Measurements from ENCODE around the gene IMMP1L. TPM values are rescaled to one million over a fixed set of nuclear protein-coding genes. Genes with fewer than 3 reads are reported as not detected.
A peak's percentile ranks its signal among the peaks of the same experiment; 100 is the strongest.

IMMP1L gene
- total RNA-seq, 1 donor from 2014 or later, result 12.5 TPM

DNA sequence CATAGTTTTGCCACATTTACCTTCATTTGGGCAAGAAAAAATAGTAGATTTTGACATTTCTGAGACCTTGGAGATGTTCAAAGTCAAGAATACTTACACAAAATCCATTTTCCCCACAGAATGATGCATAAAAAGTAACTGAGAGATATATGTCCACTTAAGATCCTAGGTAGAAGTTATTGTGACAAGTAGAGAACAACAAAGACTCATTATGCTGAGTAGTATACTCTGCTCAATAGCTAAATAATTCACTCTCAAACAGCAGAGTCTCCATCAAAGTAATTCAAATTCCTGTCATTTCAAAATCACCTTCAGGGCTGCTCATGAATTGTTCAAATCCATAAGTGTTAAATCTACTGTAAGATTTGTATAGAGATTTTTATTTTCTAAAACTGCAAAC, 35.3 kb downstream of the IMMP1L start:
- ATAC-seq, result no peak

- no peak for ATAC-seq
Measured at GRCh38 chr11:31464436-31464835, 45.0 kb downstream of the IMMP1L start.

DNA sequence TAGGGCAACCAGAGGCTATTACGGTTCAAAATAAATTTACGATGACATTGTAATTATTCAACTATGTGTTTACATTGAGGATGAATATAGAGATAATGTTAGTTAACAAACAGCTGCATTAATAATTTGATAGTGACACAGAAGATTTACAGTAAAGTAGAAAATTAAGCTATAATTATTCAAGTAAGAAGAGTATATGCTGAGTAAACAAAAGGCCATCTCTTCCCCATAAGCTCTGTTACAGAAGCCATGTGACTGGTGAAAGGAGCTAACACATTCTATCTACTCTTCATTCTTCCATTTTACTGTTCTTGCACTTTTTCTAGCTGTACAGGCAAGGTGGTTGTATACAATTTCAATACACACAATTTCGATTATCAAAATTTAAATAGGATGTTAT, 54.2 kb downstream of the IMMP1L start:
- no peak for ATAC-seq

GRCh38 chr11:31450841-31451240, 58.6 kb downstream of the IMMP1L start:
- no peak for ATAC-seq

DNA sequence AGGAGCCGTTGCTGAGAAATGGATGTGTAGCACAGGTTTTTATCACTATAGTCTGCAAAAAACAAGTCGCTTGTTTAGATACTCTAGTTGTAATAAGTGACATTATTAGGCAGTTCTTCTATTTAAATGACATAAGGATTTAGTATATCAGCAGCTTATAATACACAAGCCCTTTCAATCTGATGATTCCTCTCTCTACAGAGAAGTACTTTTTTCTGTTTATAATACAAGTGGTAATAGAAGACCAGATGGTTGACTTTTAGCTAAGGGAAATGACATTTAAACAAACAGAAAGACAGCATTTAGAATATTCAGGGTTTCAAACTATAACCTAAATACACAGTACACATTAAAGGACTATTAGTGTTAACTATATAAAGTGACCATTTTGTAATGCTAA, 60.4 kb downstream of the IMMP1L start:
- no peak for ATAC-seq

DNA sequence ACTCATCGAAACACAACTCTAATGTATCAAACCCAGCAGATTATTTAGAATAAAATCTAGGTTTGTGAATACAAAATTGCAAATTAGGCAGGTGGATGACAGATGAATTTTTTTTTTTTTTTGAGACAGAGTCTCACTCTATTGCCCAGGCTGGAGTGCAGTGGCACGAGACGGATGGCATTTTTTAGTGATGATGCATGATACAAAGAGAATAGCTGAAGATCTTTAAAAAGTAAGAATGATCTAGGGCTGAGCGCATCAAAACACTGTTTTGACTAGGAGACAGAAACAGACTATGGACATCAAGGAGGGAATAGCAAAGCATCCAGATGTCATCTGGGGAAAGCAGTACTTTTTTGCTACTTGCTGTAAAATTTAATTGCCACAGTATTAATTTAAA, 63.8 kb downstream of the IMMP1L start:
- no peak for ATAC-seq

DNA sequence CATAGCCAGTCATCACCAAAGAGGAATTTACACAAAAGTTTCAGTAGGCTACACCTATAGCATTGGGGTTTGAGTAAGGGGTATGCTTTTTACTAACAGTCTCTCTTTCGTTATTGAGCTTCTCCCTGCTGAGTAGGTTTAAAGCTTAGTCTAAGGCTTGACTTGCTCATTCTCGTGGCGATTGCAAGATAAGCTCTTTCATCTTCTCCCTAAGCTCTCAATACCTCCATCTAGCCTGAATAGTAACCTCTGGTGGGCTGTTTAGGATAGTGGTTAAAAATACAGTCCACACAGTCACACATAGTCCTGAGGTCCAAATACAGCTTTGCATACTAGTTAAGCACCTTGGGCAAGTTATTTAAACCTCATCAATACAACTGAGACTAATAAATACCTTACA, 65.6 kb downstream of the IMMP1L start:
- ATAC-seq, result no peak

DNA sequence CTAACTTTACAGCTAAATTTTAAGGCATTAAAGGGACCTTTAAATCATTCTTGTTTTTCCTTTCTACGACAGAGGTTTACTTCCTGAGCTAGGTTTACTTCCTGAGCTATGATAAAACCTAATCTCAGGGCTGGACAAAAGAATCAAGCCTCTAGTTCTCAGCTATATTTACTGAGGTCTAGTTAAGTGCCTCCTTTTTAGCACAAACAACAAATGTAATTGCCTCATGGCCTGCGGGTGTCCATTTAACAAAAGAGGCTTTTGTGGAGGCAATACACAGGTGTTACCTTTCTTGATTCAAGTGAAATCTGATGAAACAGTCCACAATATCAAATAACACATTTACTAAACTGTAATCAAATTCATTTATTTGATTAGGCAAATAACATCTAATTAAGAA, 67.3 kb downstream of the IMMP1L start:
- no peak for ATAC-seq

DNA sequence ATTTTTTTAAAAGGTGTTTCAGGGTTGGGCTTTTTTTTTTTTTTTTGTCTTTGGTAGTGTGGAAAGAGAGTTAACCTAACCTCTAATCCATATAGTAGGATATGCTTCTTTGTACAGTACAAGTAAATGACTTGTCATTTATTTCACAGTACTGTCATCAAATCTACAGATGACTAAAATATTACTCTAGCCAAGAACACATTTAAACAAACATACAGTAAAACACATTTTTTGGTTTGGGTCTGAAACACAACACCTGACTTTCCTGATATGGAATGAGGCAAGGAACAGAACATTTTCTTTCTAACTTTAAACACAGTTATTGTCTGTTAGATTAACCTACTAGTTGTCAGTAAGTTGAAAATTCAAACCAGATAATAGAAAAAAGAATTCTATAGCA, 68.1 kb downstream of the IMMP1L start:
- ATAC-seq, result no peak

DNA sequence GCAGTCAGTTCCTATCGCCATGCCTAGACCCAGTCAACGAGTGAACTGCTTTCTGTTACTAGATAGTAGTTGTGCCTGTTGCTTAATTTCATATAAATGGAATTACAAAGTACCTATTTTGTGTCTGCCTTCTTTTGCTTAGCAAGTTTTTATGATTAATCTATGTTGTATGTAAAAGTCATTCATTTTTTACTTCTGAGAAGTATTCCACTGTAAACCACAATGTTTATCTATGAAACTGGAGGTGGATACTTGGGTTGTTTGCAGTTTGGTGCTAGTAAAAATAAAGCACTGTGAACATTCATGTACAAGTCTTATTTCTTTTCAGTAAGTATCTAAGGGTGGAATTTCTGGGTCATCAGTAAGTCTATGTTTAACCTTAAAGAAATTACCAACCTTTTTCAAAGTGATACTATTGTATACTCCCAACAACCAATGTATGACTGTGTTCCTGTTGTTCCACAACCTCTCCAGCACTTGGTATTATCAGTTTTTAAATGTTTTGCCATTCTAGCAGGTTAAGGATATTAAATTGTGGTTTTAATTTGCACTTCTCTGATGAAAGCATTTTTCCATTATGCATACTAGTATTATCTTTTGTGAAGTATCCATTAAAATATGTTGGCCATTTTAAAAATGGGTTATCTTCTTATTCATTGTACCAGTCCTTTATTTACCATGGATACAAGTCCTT, 71.5 kb downstream of the IMMP1L start:
- ATAC-seq, result no peak

GRCh38 chr11:31433851-31434250, 75.6 kb downstream of the IMMP1L start:
- no peak for ATAC-seq

GRCh38 chr11:31424652-31425051, 84.8 kb downstream of the IMMP1L start:
- ATAC-seq, result no peak

- ATAC-seq, result no peak
Measured at GRCh38 chr11:31422703-31423102, 86.7 kb downstream of the IMMP1L start.

GRCh38 chr11:31421820-31422219, 87.6 kb downstream of the IMMP1L start:
- ATAC-seq, result no peak

DNA sequence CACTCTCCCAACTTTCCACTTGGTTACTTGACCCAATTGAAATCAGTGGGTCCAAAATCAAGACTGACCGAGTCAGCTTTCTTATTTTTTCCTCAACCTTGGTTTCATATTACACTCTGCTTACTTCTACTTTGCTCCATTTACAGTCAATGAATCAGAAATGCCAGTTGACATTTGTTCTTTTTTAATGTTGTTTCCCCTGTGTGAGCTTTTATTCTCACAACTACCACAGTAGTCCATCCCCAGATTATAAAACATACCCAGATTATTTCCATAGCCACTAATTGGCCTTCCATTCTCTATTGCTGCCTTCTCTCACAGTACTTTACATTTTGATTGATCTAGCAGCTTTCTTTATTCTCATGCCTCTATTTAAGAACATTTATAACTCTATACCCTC, 89.8 kb downstream of the IMMP1L start:
- ATAC-seq, result no peak

- no peak for ATAC-seq
Measured at GRCh38 chr11:31419138-31419537, 90.3 kb downstream of the IMMP1L start.

GRCh38 chr11:31417816-31418215, 91.6 kb downstream of the IMMP1L start:
- no peak for ATAC-seq

DNA sequence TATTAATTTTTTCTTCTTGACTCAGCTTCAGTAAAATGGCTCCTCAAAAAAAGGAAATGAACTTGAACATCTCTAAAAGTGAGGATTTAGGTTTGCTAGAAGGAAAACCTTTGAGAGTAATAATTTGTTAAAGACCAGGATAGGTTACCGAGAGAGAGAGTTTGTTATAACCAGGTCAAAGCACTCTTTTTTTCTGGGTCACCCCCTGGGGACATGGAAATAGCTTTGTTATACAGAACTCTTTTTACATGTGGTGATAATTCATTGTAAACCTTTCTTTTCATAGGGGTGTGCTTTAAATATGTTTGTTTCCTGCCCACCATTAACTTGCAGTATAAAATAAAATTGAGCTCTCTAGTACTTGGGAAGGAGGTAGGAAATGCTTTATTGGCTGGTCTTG, 92.1 kb downstream of the IMMP1L start:
- ATAC-seq, result no peak

- no peak for ATAC-seq
Measured at GRCh38 chr11:31415435-31415834, 94.0 kb downstream of the IMMP1L start.

- ATAC-seq, result peak; percentile 48
Measured at GRCh38 chr11:31414338-31414737, 95.1 kb downstream of the IMMP1L start.

DNA sequence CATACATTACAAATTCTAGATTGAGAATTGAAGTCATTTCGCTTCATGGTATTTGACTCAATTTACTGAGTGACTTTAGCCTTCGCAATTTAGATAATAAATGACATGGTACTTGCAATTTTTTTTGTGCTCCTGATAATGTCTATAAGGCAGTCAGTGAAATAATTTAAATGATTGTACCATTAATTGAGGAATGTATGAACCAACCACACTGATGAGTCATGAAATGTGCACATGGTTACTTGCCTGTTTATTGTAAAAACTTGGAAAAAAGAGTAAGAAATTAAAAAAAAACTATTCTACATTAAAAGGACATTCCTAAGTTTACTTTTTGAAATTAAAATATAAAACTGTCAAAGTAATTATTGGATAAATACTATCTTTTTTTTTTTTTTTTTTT, 96.5 kb downstream of the IMMP1L start:
- no peak for ATAC-seq

- no peak for ATAC-seq
Measured at GRCh38 chr11:31408201-31408600, 101.2 kb downstream of the IMMP1L start.

- no peak for ATAC-seq
Measured at GRCh38 chr11:31404614-31405013, 104.8 kb downstream of the IMMP1L start.

DNA sequence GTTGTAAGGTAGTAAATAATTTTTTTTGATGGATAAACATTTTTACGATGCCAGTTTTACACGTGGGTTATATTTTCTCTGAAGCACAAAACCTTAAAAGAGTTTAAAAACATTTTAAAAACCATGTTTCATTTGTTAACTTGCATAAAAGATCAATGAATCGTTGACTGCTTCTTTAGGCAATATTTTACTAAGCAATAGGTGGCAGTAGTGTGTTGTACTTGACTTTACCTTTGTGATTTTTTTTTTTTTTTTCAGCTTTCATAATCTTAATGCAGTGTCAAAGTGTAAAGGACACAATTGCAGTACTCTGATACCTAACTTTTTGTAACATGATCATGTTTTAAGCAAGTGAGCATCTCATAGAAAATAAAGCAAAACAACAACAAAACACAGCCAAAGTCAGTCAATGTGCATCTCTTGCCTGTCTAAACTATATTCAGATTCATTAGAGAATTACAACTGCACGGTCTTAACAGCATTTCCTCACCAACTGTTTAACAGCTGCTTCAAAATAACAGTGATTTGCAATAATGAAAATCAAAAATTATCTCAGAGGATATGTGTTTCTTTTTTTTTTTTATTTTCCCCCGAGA, 112.1 kb downstream of the IMMP1L start:
- no peak for ATAC-seq

GRCh38 chr11:31387379-31387778, 122.0 kb downstream of the IMMP1L start:
- ATAC-seq, result no peak
